ENCODE measurements around the gene SEC61B. TPM values are rescaled to one million over a fixed set of nuclear protein-coding genes. Genes with fewer than 3 reads are reported as not detected.

The SEC61B gene
- total and polyA plus RNA-seq, 2 donors (not counting 3 experiments of a cell fraction or from before 2014, with no cell fraction given): 242 to 594 TPM

- no peaks in the 10 kb centered on the region for H3K27me3 ChIP-seq (ENCODE audit: control insufficient read depth in 2 of 2, insufficient read depth in 2 of 2, low read length in 2 of 2)
- DNase-seq (ENCODE audit: low read depth, low spot score): no peak
- H3K4me3 ChIP-seq (replicated peaks in 1 of 3; ENCODE audit: insufficient read depth in 1 of 3, low read depth in 1 of 3, low read length in 3 of 3): no peak overlapping the region
- no peak overlapping the region for H3K9ac ChIP-seq (replicated peaks; ENCODE audit: extremely low read depth, insufficient read depth, low read length)
- H3K79me2 ChIP-seq (ENCODE audit: control insufficient read depth, insufficient read depth, low read length): peaks cover 11% of the 10 kb centered on the region
- CTCF ChIA-PET: interaction anchor here (0.7 to 4.4 kb wide), 17 partner anchors 9 to 1093 kb away, joined by 3 to 43 read pairs (median 3); partner anchors contain the start of genes ALG2 and SEC61B
- POLR2A ChIA-PET: interaction anchor here (1.6 kb wide), 1 partner anchor 9 kb away, joined by 11 read pairs; the partner anchor contains the start of genes ALG2 and SEC61B
- H3K36me3 ChIP-seq (ENCODE audit: control insufficient read depth in 2 of 2, extremely low read depth in 1 of 2, insufficient read depth in 2 of 2, low read length in 2 of 2): peaks cover 8 to 29% of the 10 kb centered on the region in 2 experiments
- H3K27ac ChIP-seq (ENCODE audit: insufficient read depth, low read depth, low read length): no peak overlapping the region
- H3K9me3 ChIP-seq (replicated peaks; ENCODE audit: control insufficient read depth, insufficient read depth, low read length): no peaks in the 10 kb centered on the region
- H3K4me2 ChIP-seq (ENCODE audit: insufficient read depth, low read length): no peak overlapping the region
- peaks cover 3% of the 10 kb centered on the region for H4K20me1 ChIP-seq (replicated peaks; ENCODE audit: control insufficient read depth, extremely low read depth, insufficient read depth, low read length)
- no peaks in the 10 kb centered on the region for H3K9me1 ChIP-seq (replicated peaks; ENCODE audit: control insufficient read depth, extremely low read depth, insufficient read depth, low read length)
- dilution Hi-C loops (cut with MboI; ENCODE audit: extremely low pct_ligation_motif_present, low sequenced_read_pairs): no loop called here
- intact Hi-C loops (cut with micrococcal nuclease): no loop called here
- no peaks in the 10 kb centered on the region for H3K4me1 ChIP-seq (ENCODE audit: control insufficient read depth, extremely low read depth, insufficient read depth, low read length)
- no peak for FAIRE-seq
- BruUV-seq (replicated peaks): no TSS peak
- no peak overlapping the region for H2AFZ ChIP-seq (ENCODE audit: low read depth, low read length)
- TF ChIP-seq EZH2 (IDR thresholded peaks at IDR 0.05; ENCODE audit: borderline replicate concordance, low read depth, low read length, severe bottlenecking) (no peak), CTCF (IDR thresholded peaks at IDR 0.05; ENCODE audit: extremely low read depth in 1 of 2, insufficient read depth in 1 of 2, low read depth in 1 of 2, low read length in 2 of 2) (peak; percentile 45 to 55), JUN (IDR thresholded peaks at IDR 0.05; ENCODE audit: borderline replicate concordance, insufficient read depth, insufficient read length, low read depth) (no peak), MAX (IDR thresholded peaks at IDR 0.05; ENCODE audit: insufficient read depth, insufficient read length) (no peak)
Observed at GRCh38 chr9:99231711-99232110, 9.6 kb downstream of the SEC61B start.

- H2AFZ ChIP-seq (ENCODE audit: low read depth, low read length): no peak overlapping the region
- H3K27ac ChIP-seq (ENCODE audit: insufficient read depth, low read depth, low read length): no peak overlapping the region
- DNase-seq (ENCODE audit: low read depth, low spot score): no peak
- H3K9me3 ChIP-seq (replicated peaks; ENCODE audit: control insufficient read depth, insufficient read depth, low read length): no peaks in the 10 kb centered on the region
- no peaks in the 10 kb centered on the region for H3K4me1 ChIP-seq (ENCODE audit: control insufficient read depth, extremely low read depth, insufficient read depth, low read length)
- peaks cover 3 to 13% of the 10 kb centered on the region in 2 experiments for H3K36me3 ChIP-seq (ENCODE audit: control insufficient read depth in 2 of 2, extremely low read depth in 1 of 2, insufficient read depth in 2 of 2, low read length in 2 of 2)
- no peak overlapping the region for H3K4me2 ChIP-seq (ENCODE audit: insufficient read depth, low read length)
- H3K27me3 ChIP-seq (ENCODE audit: control insufficient read depth in 2 of 2, insufficient read depth in 2 of 2, low read length in 2 of 2): no peaks in the 10 kb centered on the region
- TF ChIP-seq CTCF (IDR thresholded peaks at IDR 0.05; ENCODE audit: extremely low read depth in 1 of 2, insufficient read depth in 1 of 2, low read depth in 1 of 2, low read length in 2 of 2): no peak
- TF ChIP-seq POLR2AphosphoS5 (IDR thresholded peaks at IDR 0.05; ENCODE audit: insufficient read depth, low read depth, low read length): no peak
- TF ChIP-seq MYC (IDR thresholded peaks at IDR 0.05; ENCODE audit: low read depth, low read length): no peak
- TF ChIP-seq FOS (IDR thresholded peaks at IDR 0.05; ENCODE audit: borderline replicate concordance, insufficient read depth, low read length): no peak
- no peak for TF ChIP-seq GATA2 (IDR thresholded peaks at IDR 0.05; ENCODE audit: insufficient read depth, insufficient read length, low read depth, low read length)
- TF ChIP-seq POLR2A (IDR thresholded peaks at IDR 0.05; ENCODE audit: low read depth, low read length): no peak
- no peak for TF ChIP-seq EZH2 (IDR thresholded peaks at IDR 0.05; ENCODE audit: borderline replicate concordance, low read depth, low read length, severe bottlenecking)
- TF ChIP-seq MAX (IDR thresholded peaks at IDR 0.05; ENCODE audit: insufficient read depth, insufficient read length): no peak
- no peak for TF ChIP-seq JUN (IDR thresholded peaks at IDR 0.05; ENCODE audit: borderline replicate concordance, insufficient read depth, insufficient read length, low read depth)
- no peaks in the 10 kb centered on the region for H3K9me1 ChIP-seq (replicated peaks; ENCODE audit: control insufficient read depth, extremely low read depth, insufficient read depth, low read length)
- no peak for FAIRE-seq
- CTCF ChIA-PET: interaction anchor here (4.4 kb wide), 1 partner anchor 13 kb away, joined by 43 read pairs; the partner anchor contains the start of genes ALG2 and SEC61B
- H3K9ac ChIP-seq (replicated peaks; ENCODE audit: extremely low read depth, insufficient read depth, low read length): no peak overlapping the region
- no peak overlapping the region for H3K4me3 ChIP-seq (replicated peaks in 1 of 3; ENCODE audit: insufficient read depth in 1 of 3, low read depth in 1 of 3, low read length in 3 of 3)
- no peaks in the 10 kb centered on the region for H4K20me1 ChIP-seq (replicated peaks; ENCODE audit: control insufficient read depth, extremely low read depth, insufficient read depth, low read length)
- intact Hi-C loops (cut with micrococcal nuclease) (no loop called here), dilution Hi-C loops (cut with MboI; ENCODE audit: extremely low pct_ligation_motif_present, low sequenced_read_pairs) (no loop called here)
- no peaks in the 10 kb centered on the region for H3K79me2 ChIP-seq (ENCODE audit: control insufficient read depth, insufficient read depth, low read length)
- BruUV-seq (replicated peaks): no TSS peak
- POLR2A ChIA-PET: interaction anchor here (2.7 kb wide), 1 partner anchor 13 kb away, joined by 9 read pairs; the partner anchor contains the start of genes ALG2 and SEC61B
Observed at GRCh38 chr9:99234618-99235017, 12.5 kb downstream of the SEC61B start.

Data from endothelial cell of umbilical vein (primary cell).